K562 (cell line): ENCODE measurements around the gene KCNJ14. TPM values are rescaled to one million over a fixed set of nuclear protein-coding genes. Genes with fewer than 3 reads are reported as not detected.
A peak's percentile ranks its signal among the peaks of the same experiment; 100 is the strongest.

ENCODE experiments used
- BMI1 ChIP-seq: fragments of 150-350 bp; IDR thresholded peaks from 2 replicates; pipeline ENCODE4 v1.6.1; 2014; ENCODE audit warnings: low read length
- CHD4 ChIP-seq: fragments of 200-600 bp; sonication (generic); IDR thresholded peaks from 3 replicates; pipeline ENCODE4 v1.6.1; 2012; ENCODE audit warnings: low read depth, mild to moderate bottlenecking, mixed read lengths, low read length, inconsistent platforms; ENCODE audit not compliant: insufficient read depth, insufficient replicate concordance, poor library complexity, severe bottlenecking
- ETV5 ChIP-seq: sonication (generic); formaldehyde crosslinking; IDR thresholded peaks from 2 replicates; pipeline ENCODE4 v1.4.0; 2020; ENCODE audit warnings: low read depth, mild to moderate bottlenecking, missing genetic modification reagents
- FOXA3 ChIP-seq, 2 experiments: fragments of 450-650 bp in 1 of 2; sonication (generic) in 1 of 2; formaldehyde crosslinking; IDR thresholded peaks in 1 of 2; conservative IDR thresholded peaks in 1 of 2; 2 replicates each; pipeline versions ENCODE4 v1.4.0 to v1.8.0; 2020 to 2022; ENCODE audit warnings: mild to moderate bottlenecking in 2 of 2, missing genetic modification reagents in 1 of 2
- POLR2H ChIP-seq: IDR thresholded peaks from 2 replicates; pipeline ENCODE4 v1.6.1; 2016; ENCODE audit warnings: missing genetic modification characterization, low read depth, mild to moderate bottlenecking, control low read depth, missing compliant biosample characterization, moderate library complexity
- RBFOX2 ChIP-seq: fragments of 200-400 bp; formaldehyde crosslinking; IDR thresholded peaks from 2 replicates; pipeline ENCODE4 v1.6.1; 2017; ENCODE audit warnings: low read depth, mild to moderate bottlenecking, low read length, moderate library complexity
- TOE1 ChIP-seq, 2 experiments: fragments of 450-650 bp in 1 of 2; sonication (generic) in 1 of 2; formaldehyde crosslinking in 1 of 2; IDR thresholded peaks; 2 replicates each; pipeline versions ENCODE4 v1.7.1 to v1.8.0; 2016 to 2022; ENCODE audit warnings: borderline replicate concordance in 2 of 2, mild to moderate bottlenecking in 2 of 2, antibody characterized with exemption in 1 of 2, inconsistent platforms in 1 of 2, low read depth in 1 of 2, missing genetic modification reagents in 1 of 2, moderate library complexity in 1 of 2
- ZFP1 ChIP-seq: fragments of 450-650 bp; formaldehyde crosslinking; IDR thresholded peaks from 2 replicates; pipeline ENCODE4 v1.4.0; 2020; ENCODE audit warnings: mild to moderate bottlenecking, mixed read lengths
- polyA plus RNA-seq, 8 experiments: library from polyadenylated mRNA; depleted of rRNA in 4 of 8; stranded (reverse) in 5 of 8; unstranded in 3 of 8; fragments of >200 nt; fragmentation: Nextera tagmentation in 2 of 8; fragmentation: Illumina TruSeq in 1 of 8; extraction: Ambion mirVana in 2 of 8; extraction: Trizol in 1 of 8; gene quantifications; 2 replicates each; pipeline versions ENCODE4 v1.2.1 to v1.2.3, GENCODE V29; 2011 to 2014; ENCODE audit warnings: inconsistent platforms in 1 of 8, missing spikeins in 1 of 8
- total RNA-seq, 7 experiments: library from RNA; depleted of rRNA in 6 of 7; stranded (reverse); fragments of >200 nt in 6 of 7; fragmentation: Illumina TruSeq in 2 of 7; extraction: Trizol in 2 of 7; gene quantifications; 2 replicates each; pipeline versions ENCODE4 v1.2.1 to v1.2.3, GENCODE V29; 2011 to 2021; ENCODE audit warnings: low replicate concordance in 1 of 7
- TF ChIP-seq, protein P1 (sequence below): fragments of 450-650 bp; IDR thresholded peaks from 2 replicates; pipeline ENCODE4 v1.6.1; 2016; ENCODE audit warnings: mild to moderate bottlenecking, moderate library complexity
- TF ChIP-seq, protein P2 (sequence below): fragments of 450-650 bp; IDR thresholded peaks from 2 replicates; pipeline ENCODE4 v1.6.1; 2014; ENCODE audit warnings: low read depth, mild to moderate bottlenecking, moderate library complexity, borderline replicate concordance
- TF ChIP-seq, protein P3 (sequence below): fragments of 250-450 bp; sonication (Bioruptor Pico); IDR thresholded peaks from 2 replicates; pipeline ENCODE4 v1.5.0; 2021
- TF ChIP-seq, protein P4 (sequence below): fragments of 250-450 bp; sonication (Bioruptor Pico); IDR thresholded peaks from 2 replicates; pipeline ENCODE4 v1.8.0; 2021; ENCODE audit warnings: moderate library complexity, mild to moderate bottlenecking, inconsistent platforms

Gene KCNJ14
- total and polyA plus RNA-seq, 9 of the 15 experiments (the other 6 are each of a cell fraction or from before 2014, with no cell fraction given), result 0.15 to 1.6 (median 0.49) TPM

DNA sequence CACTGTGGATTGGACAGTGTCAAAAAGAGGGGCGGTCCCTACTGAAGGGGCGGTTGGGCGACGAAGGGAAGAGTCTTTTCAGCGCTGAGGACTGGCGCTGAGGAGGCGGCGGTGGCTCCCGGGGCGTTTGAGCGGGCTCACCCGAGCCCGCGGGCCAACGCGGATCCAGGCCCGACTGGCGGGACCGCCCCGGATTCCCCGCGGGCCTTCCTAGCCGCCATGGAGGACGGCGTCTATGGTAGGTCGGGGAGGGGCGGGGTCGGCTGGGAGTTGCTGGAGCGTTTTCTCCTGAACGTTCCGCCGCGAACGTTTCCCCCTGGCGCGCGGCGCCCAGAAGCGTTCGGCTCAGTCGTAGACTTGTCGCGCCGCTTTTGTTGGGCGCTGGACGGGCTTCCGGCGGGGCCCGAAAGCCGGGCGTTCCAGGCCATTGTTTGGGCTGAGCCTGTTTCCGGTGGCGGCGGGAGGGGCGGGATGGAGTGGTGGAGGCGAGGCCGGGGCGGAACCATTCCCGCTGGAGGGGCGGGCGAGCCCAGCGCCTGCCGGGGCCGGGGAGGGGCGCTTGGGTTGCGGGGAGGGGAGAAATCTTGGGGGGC, 14.0 kb downstream of the KCNJ14 start, which contains the start of gene CYTH2 (continued):
- TF ChIP-seq, protein P1, sequence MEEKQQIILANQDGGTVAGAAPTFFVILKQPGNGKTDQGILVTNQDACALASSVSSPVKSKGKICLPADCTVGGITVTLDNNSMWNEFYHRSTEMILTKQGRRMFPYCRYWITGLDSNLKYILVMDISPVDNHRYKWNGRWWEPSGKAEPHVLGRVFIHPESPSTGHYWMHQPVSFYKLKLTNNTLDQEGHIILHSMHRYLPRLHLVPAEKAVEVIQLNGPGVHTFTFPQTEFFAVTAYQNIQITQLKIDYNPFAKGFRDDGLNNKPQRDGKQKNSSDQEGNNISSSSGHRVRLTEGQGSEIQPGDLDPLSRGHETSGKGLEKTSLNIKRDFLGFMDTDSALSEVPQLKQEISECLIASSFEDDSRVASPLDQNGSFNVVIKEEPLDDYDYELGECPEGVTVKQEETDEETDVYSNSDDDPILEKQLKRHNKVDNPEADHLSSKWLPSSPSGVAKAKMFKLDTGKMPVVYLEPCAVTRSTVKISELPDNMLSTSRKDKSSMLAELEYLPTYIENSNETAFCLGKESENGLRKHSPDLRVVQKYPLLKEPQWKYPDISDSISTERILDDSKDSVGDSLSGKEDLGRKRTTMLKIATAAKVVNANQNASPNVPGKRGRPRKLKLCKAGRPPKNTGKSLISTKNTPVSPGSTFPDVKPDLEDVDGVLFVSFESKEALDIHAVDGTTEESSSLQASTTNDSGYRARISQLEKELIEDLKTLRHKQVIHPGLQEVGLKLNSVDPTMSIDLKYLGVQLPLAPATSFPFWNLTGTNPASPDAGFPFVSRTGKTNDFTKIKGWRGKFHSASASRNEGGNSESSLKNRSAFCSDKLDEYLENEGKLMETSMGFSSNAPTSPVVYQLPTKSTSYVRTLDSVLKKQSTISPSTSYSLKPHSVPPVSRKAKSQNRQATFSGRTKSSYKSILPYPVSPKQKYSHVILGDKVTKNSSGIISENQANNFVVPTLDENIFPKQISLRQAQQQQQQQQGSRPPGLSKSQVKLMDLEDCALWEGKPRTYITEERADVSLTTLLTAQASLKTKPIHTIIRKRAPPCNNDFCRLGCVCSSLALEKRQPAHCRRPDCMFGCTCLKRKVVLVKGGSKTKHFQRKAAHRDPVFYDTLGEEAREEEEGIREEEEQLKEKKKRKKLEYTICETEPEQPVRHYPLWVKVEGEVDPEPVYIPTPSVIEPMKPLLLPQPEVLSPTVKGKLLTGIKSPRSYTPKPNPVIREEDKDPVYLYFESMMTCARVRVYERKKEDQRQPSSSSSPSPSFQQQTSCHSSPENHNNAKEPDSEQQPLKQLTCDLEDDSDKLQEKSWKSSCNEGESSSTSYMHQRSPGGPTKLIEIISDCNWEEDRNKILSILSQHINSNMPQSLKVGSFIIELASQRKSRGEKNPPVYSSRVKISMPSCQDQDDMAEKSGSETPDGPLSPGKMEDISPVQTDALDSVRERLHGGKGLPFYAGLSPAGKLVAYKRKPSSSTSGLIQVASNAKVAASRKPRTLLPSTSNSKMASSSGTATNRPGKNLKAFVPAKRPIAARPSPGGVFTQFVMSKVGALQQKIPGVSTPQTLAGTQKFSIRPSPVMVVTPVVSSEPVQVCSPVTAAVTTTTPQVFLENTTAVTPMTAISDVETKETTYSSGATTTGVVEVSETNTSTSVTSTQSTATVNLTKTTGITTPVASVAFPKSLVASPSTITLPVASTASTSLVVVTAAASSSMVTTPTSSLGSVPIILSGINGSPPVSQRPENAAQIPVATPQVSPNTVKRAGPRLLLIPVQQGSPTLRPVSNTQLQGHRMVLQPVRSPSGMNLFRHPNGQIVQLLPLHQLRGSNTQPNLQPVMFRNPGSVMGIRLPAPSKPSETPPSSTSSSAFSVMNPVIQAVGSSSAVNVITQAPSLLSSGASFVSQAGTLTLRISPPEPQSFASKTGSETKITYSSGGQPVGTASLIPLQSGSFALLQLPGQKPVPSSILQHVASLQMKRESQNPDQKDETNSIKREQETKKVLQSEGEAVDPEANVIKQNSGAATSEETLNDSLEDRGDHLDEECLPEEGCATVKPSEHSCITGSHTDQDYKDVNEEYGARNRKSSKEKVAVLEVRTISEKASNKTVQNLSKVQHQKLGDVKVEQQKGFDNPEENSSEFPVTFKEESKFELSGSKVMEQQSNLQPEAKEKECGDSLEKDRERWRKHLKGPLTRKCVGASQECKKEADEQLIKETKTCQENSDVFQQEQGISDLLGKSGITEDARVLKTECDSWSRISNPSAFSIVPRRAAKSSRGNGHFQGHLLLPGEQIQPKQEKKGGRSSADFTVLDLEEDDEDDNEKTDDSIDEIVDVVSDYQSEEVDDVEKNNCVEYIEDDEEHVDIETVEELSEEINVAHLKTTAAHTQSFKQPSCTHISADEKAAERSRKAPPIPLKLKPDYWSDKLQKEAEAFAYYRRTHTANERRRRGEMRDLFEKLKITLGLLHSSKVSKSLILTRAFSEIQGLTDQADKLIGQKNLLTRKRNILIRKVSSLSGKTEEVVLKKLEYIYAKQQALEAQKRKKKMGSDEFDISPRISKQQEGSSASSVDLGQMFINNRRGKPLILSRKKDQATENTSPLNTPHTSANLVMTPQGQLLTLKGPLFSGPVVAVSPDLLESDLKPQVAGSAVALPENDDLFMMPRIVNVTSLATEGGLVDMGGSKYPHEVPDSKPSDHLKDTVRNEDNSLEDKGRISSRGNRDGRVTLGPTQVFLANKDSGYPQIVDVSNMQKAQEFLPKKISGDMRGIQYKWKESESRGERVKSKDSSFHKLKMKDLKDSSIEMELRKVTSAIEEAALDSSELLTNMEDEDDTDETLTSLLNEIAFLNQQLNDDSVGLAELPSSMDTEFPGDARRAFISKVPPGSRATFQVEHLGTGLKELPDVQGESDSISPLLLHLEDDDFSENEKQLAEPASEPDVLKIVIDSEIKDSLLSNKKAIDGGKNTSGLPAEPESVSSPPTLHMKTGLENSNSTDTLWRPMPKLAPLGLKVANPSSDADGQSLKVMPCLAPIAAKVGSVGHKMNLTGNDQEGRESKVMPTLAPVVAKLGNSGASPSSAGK, result no peak
- TF ChIP-seq, protein P2, sequence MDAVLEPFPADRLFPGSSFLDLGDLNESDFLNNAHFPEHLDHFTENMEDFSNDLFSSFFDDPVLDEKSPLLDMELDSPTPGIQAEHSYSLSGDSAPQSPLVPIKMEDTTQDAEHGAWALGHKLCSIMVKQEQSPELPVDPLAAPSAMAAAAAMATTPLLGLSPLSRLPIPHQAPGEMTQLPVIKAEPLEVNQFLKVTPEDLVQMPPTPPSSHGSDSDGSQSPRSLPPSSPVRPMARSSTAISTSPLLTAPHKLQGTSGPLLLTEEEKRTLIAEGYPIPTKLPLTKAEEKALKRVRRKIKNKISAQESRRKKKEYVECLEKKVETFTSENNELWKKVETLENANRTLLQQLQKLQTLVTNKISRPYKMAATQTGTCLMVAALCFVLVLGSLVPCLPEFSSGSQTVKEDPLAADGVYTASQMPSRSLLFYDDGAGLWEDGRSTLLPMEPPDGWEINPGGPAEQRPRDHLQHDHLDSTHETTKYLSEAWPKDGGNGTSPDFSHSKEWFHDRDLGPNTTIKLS, result peak; percentile 58; the same call in 1 of the 2 replicates
- TF ChIP-seq RBFOX2, result peak; percentile 98
- TF ChIP-seq POLR2H (tag), result peak; percentile 95
- TF ChIP-seq FOXA3 (CRISPR knock-in tag; conservative IDR thresholded peaks at IDR 0.05 in 1 of 2, IDR thresholded peaks at IDR 0.05 in 1 of 2), result peak in 1 of 2 experiments; percentile 19; a peak in 1 of 4 replicates
- TF ChIP-seq, protein P3, sequence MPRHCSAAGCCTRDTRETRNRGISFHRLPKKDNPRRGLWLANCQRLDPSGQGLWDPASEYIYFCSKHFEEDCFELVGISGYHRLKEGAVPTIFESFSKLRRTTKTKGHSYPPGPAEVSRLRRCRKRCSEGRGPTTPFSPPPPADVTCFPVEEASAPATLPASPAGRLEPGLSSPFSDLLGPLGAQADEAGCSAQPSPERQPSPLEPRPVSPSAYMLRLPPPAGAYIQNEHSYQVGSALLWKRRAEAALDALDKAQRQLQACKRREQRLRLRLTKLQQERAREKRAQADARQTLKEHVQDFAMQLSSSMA (CRISPR knock-in tag), result 0 out of 2 replicates have a peak, but pooled peaks have one; percentile 46
- TF ChIP-seq, protein P4, sequence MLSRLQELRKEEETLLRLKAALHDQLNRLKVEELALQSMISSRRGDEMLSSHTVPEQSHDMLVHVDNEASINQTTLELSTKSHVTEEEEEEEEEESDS (CRISPR knock-in tag), result no peak
- peak; percentile 89 for TF ChIP-seq ETV5
- 0 out of 2 replicates have a peak, but pooled peaks have one; percentile 21 for TF ChIP-seq ZFP1 (CRISPR knock-in tag)
- TF ChIP-seq TOE1 (IDR thresholded peaks at IDR 0.05; ENCODE audit: borderline replicate concordance), result peak; percentile 85
- TF ChIP-seq TOE1 (CRISPR knock-in tag; IDR thresholded peaks at IDR 0.05; ENCODE audit: borderline replicate concordance, low read depth), result no peak
- no peak for TF ChIP-seq BMI1
- TF ChIP-seq CHD4, result no peak
